T-helper 22 cell (primary cell): ENCODE data around the gene RANBP1.

Source experiments
- DNase-seq: peaks from one replicate; pipeline ENCODE4 v3.0.0-alpha.2; 2020; ENCODE audit warnings: low read depth

RANBP1 gene

DNA sequence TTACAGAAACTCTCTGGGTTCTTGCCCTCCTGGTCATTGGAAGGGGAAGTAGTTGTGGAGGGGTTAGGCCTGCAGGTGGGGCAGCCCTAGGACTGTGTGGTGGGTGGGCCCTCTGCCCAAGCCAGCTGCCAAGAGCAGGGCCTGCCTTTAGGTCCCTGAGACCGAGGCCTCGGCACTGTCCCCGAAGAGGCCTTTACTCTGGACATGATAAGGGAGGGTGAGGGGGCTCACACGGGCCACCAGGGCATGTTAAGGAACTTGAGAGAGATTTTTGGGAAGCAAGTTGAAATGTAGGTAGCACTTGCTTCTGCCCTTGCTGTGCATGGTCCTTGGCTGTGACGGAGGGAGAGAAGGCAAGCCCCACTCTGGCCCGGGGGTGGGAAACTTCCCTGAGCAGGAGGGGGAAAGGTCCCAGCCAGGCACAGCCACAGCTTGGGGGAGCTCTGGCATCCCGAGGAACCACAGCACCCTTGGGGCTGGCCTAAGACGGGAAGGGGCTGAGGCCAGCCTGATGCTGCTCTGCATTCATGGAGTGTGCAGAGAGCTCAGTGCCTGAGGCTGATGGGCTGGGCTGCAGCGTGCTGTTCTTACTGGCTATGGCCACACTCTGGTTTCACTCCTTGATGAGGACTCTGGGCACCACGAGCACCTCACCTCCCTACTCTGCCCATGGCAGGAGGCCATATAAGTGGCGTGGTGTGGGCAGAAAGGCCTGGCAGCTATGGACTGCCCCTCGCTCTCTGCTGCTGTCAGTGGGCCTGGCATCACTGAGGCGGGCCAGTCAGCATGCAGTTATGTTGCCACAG lies 7.8 kb upstream of the RANBP1 start:
- DNase-seq: no peak

DNA sequence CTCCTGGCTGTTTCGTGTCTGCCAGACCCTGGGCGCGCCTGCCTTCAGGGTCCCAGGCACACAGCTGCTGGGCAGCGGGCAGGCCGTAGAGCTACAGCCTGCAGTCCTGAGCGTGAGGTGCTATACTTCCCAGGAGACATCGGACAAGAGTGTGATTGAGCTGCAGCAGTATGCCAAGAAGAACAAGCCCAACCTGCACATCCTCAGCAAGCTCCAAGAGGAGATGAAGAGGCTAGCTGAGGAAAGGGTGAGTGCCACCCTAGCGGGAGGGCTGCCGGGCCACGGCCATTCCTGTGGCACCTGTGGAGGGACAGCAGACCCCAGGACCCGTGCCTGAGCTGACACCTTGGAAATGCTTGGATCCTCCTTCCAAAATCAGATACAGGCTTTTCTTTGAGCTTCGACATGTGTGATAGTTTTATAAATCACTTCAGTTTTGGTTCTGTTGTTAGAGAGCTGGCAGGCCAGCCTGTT lies 7.1 kb upstream of the RANBP1 start:
- no peak for DNase-seq

GRCh38 chr22:20109411-20110358 lies 6.2 kb upstream of the RANBP1 start:
- DNase-seq: no peak

- no peak for DNase-seq
Observed at GRCh38 chr22:20110359-20110985, 5.4 kb upstream of the RANBP1 start.

DNA sequence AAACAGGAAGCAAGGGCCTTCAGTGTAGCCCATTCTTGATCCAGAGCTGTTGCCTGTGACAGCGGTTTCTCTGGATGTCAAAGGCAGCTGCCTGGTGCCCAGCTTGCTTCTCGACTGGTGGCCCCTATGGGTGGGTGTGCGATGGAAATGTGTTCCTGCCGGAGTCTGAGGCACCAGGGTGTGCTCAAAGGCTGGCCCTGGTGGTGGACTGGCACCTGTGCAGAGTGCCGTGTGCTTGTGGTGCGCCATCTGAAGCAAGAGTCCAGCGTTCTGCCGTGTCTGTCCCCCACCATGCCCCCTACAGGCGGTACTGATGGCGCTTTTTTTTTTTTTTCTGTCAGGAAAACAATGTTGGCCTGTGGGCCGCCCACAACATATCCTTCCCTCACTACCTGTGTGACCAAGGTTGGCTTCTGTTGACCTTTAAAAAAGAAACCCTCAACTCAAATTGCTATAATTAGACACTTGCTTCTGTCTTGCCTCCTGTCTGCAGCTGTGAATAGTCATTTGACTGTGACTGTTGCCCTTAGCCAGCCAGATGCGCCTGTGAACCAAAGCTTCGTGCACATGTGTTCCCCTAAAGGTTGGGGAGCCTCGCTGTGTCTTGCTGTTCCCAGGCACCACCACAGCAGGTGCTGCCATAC lies 4.7 kb upstream of the RANBP1 start:
- DNase-seq: no peak

GRCh38 chr22:20111689-20112622 lies 3.9 kb upstream of the RANBP1 start:
- DNase-seq: no peak

GRCh38 chr22:20112623-20113511 lies 3.0 kb upstream of the RANBP1 start:
- no peak for DNase-seq

- no peak for DNase-seq
Observed at GRCh38 chr22:20113551-20114310, 2.2 kb upstream of the RANBP1 start.

DNA sequence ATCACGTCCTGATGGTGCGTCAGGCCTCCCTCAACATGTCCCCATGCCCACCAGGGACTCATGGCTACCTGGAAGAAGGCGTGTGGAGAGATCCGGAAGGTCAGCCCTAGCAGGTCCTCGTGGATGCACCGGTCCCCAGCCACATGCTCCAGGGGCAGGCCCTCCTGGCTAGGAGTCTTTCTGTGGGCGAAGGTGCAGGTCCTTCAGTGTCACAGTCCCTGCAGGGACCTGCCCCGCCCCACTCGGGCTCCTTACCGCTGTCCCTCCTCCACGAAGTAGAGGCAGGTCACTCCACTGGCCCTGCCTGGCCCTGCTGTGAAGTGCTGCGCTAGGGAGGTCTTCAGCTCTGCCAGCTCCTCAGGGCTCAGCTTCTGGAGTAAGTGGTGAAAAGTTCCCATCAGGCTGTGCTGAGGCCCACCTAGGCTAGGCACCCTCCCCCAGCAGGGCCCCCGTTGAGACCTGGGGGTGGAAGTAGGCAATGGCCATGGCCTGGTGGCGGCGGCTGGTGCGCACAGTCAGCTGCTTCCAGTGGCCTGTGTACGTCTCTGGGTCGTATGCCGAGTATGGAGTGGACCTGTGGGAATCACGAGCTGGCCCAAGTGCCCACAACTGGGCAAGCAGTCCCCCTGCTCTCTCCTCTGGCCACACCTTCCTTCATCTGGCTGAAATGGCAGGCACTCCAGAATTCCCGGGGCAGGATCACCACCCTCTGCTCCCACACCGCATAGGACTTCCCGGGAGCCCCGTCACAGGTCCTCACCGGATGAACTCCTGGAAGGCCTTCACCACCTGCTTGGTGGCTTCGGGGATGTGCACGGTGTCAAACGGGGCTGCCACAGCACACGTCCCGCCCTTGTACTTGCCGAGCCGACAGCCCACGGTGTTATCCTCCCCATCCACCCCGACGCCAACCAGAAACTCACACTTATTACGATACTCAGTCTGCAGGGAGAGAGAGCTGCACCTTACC lies 1.1 kb upstream of the RANBP1 start:
- no peak for DNase-seq

GRCh38 chr22:20116376-20116950 lies 559 bp downstream of the RANBP1 start:
- DNase-seq: no peak

- peak; percentile 95 for DNase-seq
Observed at GRCh38 chr22:20116951-20117632, 1.2 kb downstream of the RANBP1 start, which contains the start of gene TRMT2A. Gene TRMT2A (minus strand): TSS chr22:20117226. CDS start chr22:20116906, 320 bp downstream.

DNA sequence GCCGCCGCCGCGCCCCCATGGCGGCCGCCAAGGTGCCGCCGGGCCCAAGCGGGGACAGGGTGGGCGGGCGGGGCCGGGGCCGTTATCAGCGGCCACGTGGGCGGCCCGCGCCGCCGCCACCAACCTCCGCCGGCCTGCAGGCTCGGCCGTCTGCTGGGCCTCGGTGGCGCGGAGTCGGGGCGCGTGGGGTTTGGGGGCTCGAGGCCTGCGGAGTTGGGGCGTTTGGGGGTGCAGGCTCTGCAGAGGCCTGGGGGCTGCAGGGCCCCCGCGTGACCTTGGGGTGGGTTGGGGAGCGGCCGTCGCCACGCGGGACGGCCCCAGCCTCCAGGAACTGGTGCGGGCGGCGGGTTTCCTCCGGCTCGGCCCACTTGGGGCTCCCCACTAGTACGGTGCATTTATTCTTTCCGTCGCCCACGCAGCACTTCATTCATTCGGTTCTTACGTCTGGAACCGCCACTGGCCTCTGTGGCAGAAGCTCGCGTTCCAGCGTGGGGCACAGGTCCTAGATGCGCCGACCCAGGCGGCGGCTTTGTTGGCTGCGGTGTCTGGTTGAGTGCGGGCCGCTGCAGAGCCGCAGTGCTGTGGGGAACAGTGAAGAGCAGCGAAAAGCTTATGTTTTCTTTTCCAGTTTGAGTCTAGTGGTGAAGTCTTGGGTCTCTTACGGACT lies 1.9 kb downstream of the RANBP1 start:
- DNase-seq: peak; percentile 41

DNA sequence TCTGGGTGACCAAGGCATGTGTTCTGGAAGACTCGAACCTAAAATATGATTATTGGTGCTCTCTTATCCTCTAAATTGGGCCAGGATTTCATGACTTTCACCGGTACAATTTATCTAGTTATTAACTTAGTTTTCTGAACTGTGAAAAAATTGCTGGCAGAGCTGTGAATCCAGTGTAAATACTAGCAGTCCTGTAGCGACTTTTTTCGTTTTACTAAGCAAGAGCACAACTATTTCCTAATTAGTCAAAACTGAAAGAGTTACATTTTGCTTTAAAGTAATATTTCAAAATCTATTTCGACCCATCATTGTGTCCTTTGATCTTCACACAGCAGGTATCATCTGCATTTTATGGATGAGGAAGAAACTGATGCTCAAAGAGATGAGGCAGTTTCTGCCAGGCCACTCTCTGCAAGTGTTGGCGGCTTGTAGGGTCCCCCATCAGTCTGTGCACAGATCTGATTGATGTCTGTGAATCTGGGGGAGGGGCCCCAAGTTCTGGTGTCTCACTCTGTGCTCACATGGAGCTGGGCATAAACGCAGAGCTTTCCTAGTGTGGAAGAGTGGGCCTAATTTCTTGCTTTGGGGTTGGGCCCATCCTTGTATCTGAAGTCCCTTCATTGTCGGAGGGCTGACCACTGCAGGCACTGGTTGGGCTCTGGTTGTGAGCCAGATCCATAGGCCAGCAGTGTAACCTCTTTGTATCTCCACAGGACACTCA lies 2.6 kb downstream of the RANBP1 start:
- DNase-seq: no peak

DNA sequence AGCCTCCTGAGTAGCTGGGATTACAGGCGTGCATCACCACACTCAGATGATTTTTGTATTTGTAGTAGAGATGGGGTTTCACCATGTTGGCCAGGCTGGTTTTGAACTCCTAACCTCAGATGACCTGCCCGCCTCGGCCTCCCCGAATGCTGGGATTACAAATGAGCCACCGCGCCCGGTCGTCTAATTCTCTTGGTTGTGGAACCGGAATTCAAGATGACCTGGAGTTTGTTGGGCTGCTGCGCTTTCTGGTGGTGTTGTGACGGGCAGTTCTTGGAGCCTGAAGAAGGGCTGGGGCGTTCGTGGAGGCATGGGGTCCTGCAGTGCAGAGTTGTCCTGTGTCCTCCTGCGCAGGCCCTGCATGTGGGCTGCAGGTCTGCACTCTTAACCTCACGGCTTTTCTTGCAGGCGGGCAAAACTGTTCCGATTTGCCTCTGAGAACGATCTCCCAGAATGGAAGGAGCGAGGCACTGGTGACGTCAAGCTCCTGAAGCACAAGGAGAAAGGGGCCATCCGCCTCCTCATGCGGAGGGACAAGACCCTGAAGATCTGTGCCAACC lies 6.0 kb downstream of the RANBP1 start:
- DNase-seq: no peak
